ENCODE data around the gene TRIM29.
A peak's percentile ranks its signal among the peaks of the same experiment; 100 is the strongest.

The TRIM29 gene

GRCh38 chr11:120135838-120136237 lies 2.1 kb downstream of the TRIM29 start:
- Histone ChIP-seq H3K4me1 (peaks cover 23% of the 10 kb centered on the region), H3K36me3 (no peaks in the 10 kb centered on the region), H3K9me3 (no peaks in the 10 kb centered on the region), H3K4me3 (ENCODE audit: low read depth, low read length) (peak overlapping the region; percentile 34), H3K27me3 (no peaks in the 10 kb centered on the region)
- TF ChIP-seq, protein P1, sequence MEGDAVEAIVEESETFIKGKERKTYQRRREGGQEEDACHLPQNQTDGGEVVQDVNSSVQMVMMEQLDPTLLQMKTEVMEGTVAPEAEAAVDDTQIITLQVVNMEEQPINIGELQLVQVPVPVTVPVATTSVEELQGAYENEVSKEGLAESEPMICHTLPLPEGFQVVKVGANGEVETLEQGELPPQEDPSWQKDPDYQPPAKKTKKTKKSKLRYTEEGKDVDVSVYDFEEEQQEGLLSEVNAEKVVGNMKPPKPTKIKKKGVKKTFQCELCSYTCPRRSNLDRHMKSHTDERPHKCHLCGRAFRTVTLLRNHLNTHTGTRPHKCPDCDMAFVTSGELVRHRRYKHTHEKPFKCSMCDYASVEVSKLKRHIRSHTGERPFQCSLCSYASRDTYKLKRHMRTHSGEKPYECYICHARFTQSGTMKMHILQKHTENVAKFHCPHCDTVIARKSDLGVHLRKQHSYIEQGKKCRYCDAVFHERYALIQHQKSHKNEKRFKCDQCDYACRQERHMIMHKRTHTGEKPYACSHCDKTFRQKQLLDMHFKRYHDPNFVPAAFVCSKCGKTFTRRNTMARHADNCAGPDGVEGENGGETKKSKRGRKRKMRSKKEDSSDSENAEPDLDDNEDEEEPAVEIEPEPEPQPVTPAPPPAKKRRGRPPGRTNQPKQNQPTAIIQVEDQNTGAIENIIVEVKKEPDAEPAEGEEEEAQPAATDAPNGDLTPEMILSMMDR (IDR thresholded peaks at IDR 0.05; ENCODE audit: low read depth, low read length), result no peak
- no peak for DNase-seq

DNA sequence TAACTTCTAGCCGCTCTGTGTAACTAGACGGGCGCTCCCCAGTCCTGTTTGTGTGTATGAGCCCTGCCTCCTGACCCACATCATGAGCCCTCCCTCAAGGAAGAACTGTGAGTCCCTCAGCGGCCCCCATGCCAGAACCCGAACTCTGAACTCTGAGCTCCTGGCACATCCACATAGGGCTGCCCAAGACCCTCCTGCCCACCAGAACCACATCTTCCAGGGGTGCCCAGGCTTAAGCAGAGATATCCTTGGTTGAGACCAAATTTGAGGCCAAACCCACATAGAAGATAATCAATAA lies 3.0 kb downstream of the TRIM29 start:
- H3K36me3 ChIP-seq, result no peaks in the 10 kb centered on the region
- peaks cover 16% of the 10 kb centered on the region for H3K4me1 ChIP-seq
- no peaks in the 10 kb centered on the region for H3K27me3 ChIP-seq
- no peak overlapping the region for H3K4me3 ChIP-seq (ENCODE audit: low read depth, low read length)
- TF ChIP-seq, protein P1 (IDR thresholded peaks at IDR 0.05; ENCODE audit: low read depth, low read length), result no peak
- no peaks in the 10 kb centered on the region for H3K9me3 ChIP-seq
- no peak for DNase-seq

DNA sequence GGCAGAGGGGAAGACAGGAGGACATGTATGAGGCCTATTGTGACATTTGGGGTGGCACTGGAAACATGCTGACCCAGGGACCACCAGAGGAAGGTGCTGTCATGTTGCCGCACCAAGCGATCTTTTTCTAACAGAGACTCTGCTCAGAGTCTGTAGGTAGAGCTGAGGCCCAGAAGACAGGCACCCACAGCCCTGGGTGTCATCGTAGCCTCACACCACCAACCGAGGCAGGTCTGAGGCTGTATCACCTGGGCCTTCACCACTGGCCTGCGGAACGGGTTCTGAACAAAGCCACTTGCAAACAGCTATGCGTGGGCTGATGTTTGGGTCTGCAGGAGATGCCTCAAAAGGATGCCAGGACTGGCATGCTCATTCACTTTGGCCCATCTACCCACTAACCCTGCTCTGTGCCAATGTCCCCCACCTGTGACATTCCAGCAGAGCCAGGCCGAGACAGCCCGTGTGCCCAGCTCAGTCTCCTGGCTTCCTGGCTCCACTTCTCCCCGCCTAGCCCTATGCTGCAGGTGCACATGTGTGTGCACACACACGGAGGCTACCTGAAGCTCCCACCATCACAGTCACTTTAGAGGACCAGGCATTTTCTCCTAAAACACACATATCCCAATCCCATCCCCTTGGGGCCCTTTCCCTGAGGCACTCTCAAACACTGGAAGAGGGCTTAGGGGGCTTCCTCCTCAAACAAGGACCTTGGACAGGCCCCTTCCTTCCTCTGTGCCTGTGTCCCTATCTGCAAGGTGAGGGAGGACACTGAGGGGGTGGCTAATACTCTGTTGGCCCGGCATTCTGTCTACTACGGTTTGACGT lies 3.6 kb downstream of the TRIM29 start:
- peaks cover 11% of the 10 kb centered on the region for H3K4me1 ChIP-seq
- no peaks in the 10 kb centered on the region for H3K9me3 ChIP-seq
- peak; percentile 1 for DNase-seq
- no peaks in the 10 kb centered on the region for H3K27me3 ChIP-seq
- H3K36me3 ChIP-seq, result no peaks in the 10 kb centered on the region
- TF ChIP-seq, protein P1 (IDR thresholded peaks at IDR 0.05; ENCODE audit: low read depth, low read length), result no peak
- no peak overlapping the region for H3K4me3 ChIP-seq (ENCODE audit: low read depth, low read length)

DNA sequence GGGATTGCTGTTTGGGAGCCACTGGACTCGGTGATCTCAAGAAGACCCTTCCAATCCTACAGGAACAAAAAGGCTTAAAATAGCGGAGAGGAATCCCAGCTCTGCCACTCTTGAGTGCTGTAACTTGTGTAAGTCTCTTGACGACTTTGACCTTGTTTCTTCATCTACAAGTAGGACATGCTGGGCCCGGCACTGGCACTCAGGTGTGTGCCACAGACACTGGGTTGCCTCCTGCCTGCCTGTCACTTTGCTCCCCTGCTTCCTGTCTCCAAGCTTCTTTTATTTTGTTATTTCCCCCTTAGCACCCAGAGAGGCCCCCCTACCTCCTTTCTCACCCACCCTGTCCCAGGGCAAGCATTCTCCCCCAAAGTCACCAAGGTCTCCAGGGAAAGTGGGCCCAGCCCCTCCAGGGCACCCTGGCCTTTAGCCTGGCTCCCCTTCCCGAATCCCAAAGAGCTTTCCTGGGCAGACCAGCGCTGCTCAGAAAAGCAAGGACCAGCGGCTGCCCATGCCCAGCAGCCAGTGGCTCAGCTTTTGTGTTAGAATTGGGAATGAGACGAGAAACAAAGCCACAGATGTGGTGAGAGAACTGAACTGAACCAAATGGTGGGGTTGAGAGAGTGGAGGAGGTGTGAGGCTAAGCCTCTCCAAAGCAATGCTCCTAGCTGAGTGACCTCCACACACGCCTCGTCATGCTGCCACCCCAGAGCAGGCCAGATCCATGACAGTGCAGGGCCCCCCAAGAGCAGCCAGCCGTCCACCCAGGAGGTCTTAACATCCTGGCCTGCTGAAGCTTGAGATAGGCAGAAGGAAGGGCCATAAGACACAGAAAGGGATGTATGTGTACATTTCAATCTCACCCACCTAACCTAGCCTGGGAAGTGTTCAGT lies 4.5 kb downstream of the TRIM29 start:
- TF ChIP-seq, protein P1 (IDR thresholded peaks at IDR 0.05; ENCODE audit: low read depth, low read length), result no peak
- H3K4me1 ChIP-seq, result peaks cover 8% of the 10 kb centered on the region
- H3K9me3 ChIP-seq, result no peaks in the 10 kb centered on the region
- H3K27me3 ChIP-seq, result no peaks in the 10 kb centered on the region
- H3K4me3 ChIP-seq (ENCODE audit: low read depth, low read length), result no peak overlapping the region
- DNase-seq, result peak; percentile 6
- H3K36me3 ChIP-seq, result no peaks in the 10 kb centered on the region

DNA sequence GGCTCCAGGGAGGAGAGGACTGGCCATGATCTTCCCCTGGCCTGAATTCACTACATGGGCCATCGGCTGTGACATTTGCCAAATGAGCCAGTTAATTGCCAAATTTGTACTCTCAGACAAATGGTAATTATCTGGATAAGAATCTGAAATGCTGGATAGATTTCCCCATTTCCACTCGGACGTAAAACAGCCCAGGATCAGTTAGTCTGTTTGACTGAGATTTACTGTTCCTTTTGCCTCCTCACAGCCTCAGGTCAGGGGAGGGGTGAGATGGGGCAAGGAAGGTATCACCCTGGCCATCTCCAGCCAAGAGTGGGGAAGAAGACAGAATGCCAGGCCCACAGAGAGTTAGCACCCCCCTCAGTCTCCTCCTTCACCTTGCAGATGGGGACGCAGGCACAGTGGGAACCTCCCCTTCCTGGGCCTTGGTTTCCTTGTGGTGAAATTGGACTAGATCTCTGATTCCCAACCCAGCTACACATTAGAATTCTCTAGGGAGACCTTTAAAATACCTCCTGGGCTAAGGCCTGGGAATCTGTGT lies 5.2 kb downstream of the TRIM29 start:
- Histone ChIP-seq H3K36me3 (no peaks in the 10 kb centered on the region), H3K9me3 (no peaks in the 10 kb centered on the region), H3K4me1 (peaks cover 4% of the 10 kb centered on the region), H3K4me3 (ENCODE audit: low read depth, low read length) (no peak overlapping the region), H3K27me3 (no peaks in the 10 kb centered on the region)
- TF ChIP-seq, protein P1 (IDR thresholded peaks at IDR 0.05; ENCODE audit: low read depth, low read length), result no peak
- peak; percentile 18 for DNase-seq

All from BE2C (cell line).